Stimulated activated CD8-positive, alpha-beta memory T cell treated with anti-CD3 and anti-CD28 coated beads, Interleukin-2, amount 100 ng/mL, for 48 hours (primary cell): ENCODE data around the gene INPP5A.

Source experiments
- DNase-seq, 2 donors: peaks; one replicate each; pipeline ENCODE4 v3.0.0-alpha.2; 2020; ENCODE audit warnings: low read depth in 2 of 2

Gene INPP5A

GRCh38 chr10:132798876-132799275 lies 261.3 kb downstream of the INPP5A start:
- no peak for DNase-seq

- no peak for DNase-seq
Measured at GRCh38 chr10:132799865-132800264, 262.3 kb downstream of the INPP5A start.

DNA sequence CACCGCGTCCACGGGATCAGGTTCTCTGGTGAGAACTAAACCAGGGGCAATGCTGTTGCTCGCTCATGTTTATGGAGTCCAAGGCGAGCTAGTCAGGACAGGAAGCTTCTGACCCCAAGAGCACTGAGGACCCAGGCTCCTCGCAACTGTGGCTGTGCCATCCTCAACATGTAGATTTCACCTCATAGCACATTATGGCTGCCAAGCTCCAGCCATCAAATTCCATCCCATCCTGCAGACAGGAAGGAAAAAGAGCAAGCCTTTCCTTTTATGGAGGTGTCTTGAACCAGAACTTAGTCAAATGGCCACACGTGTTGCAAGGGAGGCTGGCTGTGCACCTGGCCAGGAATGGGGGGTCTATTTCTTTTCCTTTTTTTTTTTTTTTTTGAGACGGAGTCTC lies 264.5 kb downstream of the INPP5A start:
- no peak for DNase-seq

GRCh38 chr10:132802694-132803320 lies 265.2 kb downstream of the INPP5A start:
- no peak for DNase-seq

DNA sequence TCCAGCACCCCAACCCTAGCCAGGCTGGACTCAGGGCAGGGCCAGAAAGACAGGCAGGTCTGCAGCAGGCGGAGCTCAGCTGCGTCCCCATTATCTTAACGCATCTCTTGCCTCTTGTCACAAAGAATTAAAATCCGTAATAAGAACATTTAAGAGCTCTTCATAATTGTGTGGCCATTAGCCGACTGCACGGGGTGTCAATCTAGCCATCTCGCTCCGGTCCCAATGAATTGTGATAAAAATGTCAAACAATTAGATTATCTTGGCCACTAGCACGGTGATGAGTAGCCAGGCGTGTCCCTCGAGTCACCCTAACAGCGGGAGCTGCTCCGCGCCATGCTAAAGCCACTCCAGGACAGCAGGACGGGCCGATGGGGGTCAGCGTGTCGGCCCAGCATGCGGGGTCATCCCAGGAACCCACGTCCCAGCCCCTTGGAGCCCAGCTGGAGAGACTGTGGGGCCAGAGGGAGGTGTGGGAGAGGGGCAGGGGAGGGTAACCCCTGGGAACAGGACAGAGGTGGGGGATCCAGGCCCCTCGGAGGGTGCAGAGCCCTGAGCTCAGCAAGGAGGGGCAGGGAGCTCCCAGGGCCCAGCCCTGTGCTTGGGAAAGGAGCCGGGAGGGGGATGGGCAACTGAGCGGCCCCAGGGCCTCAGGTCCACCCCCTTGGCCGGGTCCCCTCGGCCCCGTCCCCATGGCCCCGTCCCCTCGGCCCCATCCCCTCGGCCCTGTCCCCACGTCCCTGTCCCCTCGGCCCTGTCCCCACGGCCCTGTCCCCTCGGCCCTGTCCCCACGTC lies 266.0 kb downstream of the INPP5A start:
- DNase-seq: no peak

GRCh38 chr10:132804287-132804686 lies 266.7 kb downstream of the INPP5A start:
- no peak for DNase-seq

- no peak for DNase-seq
Measured at GRCh38 chr10:132804785-132805426, 267.3 kb downstream of the INPP5A start.

- no peak for DNase-seq
Measured at GRCh38 chr10:132805599-132805998, 268.0 kb downstream of the INPP5A start.

GRCh38 chr10:132806110-132806509 lies 268.5 kb downstream of the INPP5A start:
- no peak for DNase-seq

GRCh38 chr10:132806561-132807003 lies 269.0 kb downstream of the INPP5A start:
- DNase-seq: no peak

DNA sequence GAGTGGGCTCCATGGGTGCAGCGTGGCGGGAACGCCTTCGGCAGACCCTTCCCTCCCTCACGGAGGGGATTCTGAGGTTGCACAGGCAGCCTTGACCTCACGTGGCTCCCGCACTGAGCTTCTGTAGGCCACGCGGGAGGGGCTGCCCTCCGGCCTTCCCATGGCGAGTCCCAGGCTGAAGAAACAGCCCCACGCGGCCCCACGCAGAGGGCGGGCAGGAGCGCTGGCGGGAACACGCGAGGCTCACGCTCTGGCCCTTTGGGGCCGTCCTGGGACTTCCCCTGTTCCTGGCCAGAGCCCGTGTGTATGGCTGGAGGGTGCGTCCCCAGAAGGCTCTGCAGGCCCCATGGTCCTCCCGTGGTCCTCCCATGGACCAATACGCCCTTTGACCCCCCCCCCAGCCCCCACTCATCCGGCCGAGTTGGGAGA lies 270.0 kb downstream of the INPP5A start:
- no peak for DNase-seq

GRCh38 chr10:132808383-132809231 lies 271.0 kb downstream of the INPP5A start:
- no peak for DNase-seq

- no peak for DNase-seq
Measured at GRCh38 chr10:132809232-132810140, 271.9 kb downstream of the INPP5A start.

GRCh38 chr10:132810141-132810806 lies 272.7 kb downstream of the INPP5A start:
- no peak for DNase-seq

- DNase-seq: no peak
Measured at GRCh38 chr10:132810807-132811700, 273.5 kb downstream of the INPP5A start.

DNA sequence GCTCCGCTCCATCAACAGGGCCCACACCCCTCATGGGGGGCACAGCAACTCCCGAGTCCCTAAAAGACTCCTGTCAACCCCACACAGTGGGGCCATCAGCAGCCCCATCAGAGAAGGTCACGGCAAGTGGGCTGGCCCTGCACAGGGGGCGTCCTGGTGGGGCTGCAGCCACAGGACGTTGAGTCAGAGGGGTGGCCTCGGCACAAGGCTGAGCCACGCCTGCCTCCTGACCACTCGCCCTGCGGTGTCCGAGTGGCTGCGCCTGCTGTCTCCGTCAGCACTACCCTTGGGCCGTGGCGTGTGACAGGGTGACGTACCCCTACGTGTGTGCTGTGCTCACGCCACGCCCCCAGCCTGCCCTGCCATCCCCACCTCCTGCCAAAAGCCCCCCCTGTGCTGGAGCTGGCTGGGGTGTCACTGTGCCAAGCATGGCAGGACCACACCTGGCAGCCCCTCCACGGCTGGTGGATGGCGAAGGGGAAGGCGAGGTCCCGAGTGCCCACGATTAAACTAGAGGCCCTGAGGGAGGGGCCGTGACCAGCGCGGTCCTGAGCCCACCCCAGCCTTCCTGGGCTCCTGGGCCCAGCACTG lies 274.4 kb downstream of the INPP5A start:
- DNase-seq: no peak

GRCh38 chr10:132812520-132812919 lies 274.9 kb downstream of the INPP5A start:
- no peak for DNase-seq

DNA sequence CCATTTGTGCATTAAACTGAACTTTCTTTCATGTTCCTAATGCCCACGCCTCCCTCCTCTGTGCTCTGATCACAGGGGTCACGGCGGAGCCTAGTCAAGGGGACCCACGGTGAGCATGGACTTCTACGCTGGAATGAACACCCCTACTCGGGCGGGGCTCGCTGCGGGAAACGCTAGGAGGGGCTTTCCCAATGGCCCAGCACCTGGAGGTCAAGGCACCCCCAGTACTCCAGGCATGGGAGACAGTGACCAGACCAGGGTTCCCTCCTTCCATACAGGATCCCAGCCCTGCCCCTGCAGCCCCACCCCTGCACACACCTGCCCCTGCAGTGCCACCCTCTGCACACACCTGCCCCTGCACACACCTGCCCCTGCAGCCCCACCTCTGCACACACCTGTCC lies 275.4 kb downstream of the INPP5A start:
- no peak for DNase-seq
